HG03135 (cell line): Measurements from ENCODE around the gene KRT14.
"Not testable (repeated sequence)": the region's sequence is repeated elsewhere in the genome, so short reads cannot be mapped to it uniquely, and the experiment has no call there.

Source experiments
- ATAC-seq: cut with Tn5 transposase; IDR thresholded peaks from one replicate; pipeline ENCODE4 v1.9.1; 2021; ENCODE audit warnings: mild to moderate bottlenecking, moderate library complexity; ENCODE audit not compliant: unreplicated experiment

Gene KRT14

GRCh38 chr17:41548844-41549595 lies 37.7 kb downstream of the KRT14 start:
- ATAC-seq = no peak

- no peak for ATAC-seq
These were observed 38.5 kb downstream of the KRT14 start for GRCh38 chr17:41547921-41548843.

- no peak for ATAC-seq
These were observed 39.3 kb downstream of the KRT14 start for GRCh38 chr17:41547378-41547841.

GRCh38 chr17:41546819-41547218 lies 39.9 kb downstream of the KRT14 start:
- no peak for ATAC-seq

GRCh38 chr17:41545829-41546410 lies 40.8 kb downstream of the KRT14 start:
- no peak for ATAC-seq

- ATAC-seq = no peak
These were observed 41.8 kb downstream of the KRT14 start for GRCh38 chr17:41544935-41545334.

GRCh38 chr17:41544491-41544892 lies 42.2 kb downstream of the KRT14 start:
- ATAC-seq = no peak

- not testable (repeated sequence) for ATAC-seq
These were observed 43.9 kb downstream of the KRT14 start for GRCh38 chr17:41542786-41543185.

- ATAC-seq = no peak
These were observed 44.3 kb downstream of the KRT14 start for GRCh38 chr17:41542357-41542756.

GRCh38 chr17:41540921-41541625 lies 45.6 kb downstream of the KRT14 start:
- ATAC-seq = no peak

- no peak for ATAC-seq
These were observed 46.6 kb downstream of the KRT14 start for GRCh38 chr17:41539979-41540701.

- ATAC-seq = no peak
These were observed 47.6 kb downstream of the KRT14 start for GRCh38 chr17:41539071-41539492.

- no peak for ATAC-seq
These were observed 48.1 kb downstream of the KRT14 start for GRCh38 chr17:41538565-41538991.

- no peak for ATAC-seq
These were observed 48.7 kb downstream of the KRT14 start for GRCh38 chr17:41537990-41538389.

- no peak for ATAC-seq
These were observed 49.1 kb downstream of the KRT14 start for GRCh38 chr17:41537614-41537954.

- no peak for ATAC-seq
These were observed 49.7 kb downstream of the KRT14 start for GRCh38 chr17:41536741-41537613.

GRCh38 chr17:41535764-41536481 lies 50.8 kb downstream of the KRT14 start:
- ATAC-seq = no peak

GRCh38 chr17:41534899-41535546 lies 51.7 kb downstream of the KRT14 start:
- no peak for ATAC-seq
